Astrocyte of the hippocampus (primary cell): ENCODE data around the gene CCDC134.
"Not testable (repeated sequence)": the region's sequence is repeated elsewhere in the genome, so short reads cannot be mapped to it uniquely, and the experiment has no call there.

Experiments used
- DNase-seq: peaks from one replicate; pipeline ENCODE4 v3.0.0; 2011; ENCODE audit warnings: low read depth, low spot score

The CCDC134 gene

GRCh38 chr22:41842996-41843970 is 42.8 kb downstream of the CCDC134 start:
- no peak for DNase-seq

- no peak for DNase-seq
Measured at GRCh38 chr22:41844036-41844435, 43.6 kb downstream of the CCDC134 start.

- DNase-seq: no peak
Measured at GRCh38 chr22:41844513-41844912, 44.0 kb downstream of the CCDC134 start.

- DNase-seq: no peak
Measured at GRCh38 chr22:41845380-41846267, 45.1 kb downstream of the CCDC134 start.

GRCh38 chr22:41846268-41846987 is 45.9 kb downstream of the CCDC134 start:
- no peak for DNase-seq

GRCh38 chr22:41847300-41847699 is 46.8 kb downstream of the CCDC134 start:
- DNase-seq: no peak

- no peak for DNase-seq
Measured at GRCh38 chr22:41848468-41848867, 48.0 kb downstream of the CCDC134 start.

- DNase-seq: no peak
Measured at GRCh38 chr22:41856469-41856868, 56.0 kb downstream of the CCDC134 start.

GRCh38 chr22:41857155-41857859 is 56.8 kb downstream of the CCDC134 start:
- peak; percentile 60 for DNase-seq

- DNase-seq: no peak
Measured at GRCh38 chr22:41857860-41858199, 57.4 kb downstream of the CCDC134 start.

- DNase-seq: no peak
Measured at GRCh38 chr22:41862160-41862529, 61.7 kb downstream of the CCDC134 start.

- DNase-seq: peak; percentile 29
Measured at GRCh38 chr22:41862530-41863266, 62.2 kb downstream of the CCDC134 start.

GRCh38 chr22:41863472-41863871 is 63.0 kb downstream of the CCDC134 start:
- no peak for DNase-seq

- no peak for DNase-seq
Measured at GRCh38 chr22:41868556-41868955, 68.1 kb downstream of the CCDC134 start.

- DNase-seq: not testable (repeated sequence)
Measured at GRCh38 chr22:41870081-41870480, 69.6 kb downstream of the CCDC134 start.

GRCh38 chr22:41870786-41871185 is 70.3 kb downstream of the CCDC134 start:
- DNase-seq: no peak

GRCh38 chr22:41873391-41873790 is 72.9 kb downstream of the CCDC134 start:
- DNase-seq: peak; percentile 40

GRCh38 chr22:41874090-41874489 is 73.6 kb downstream of the CCDC134 start:
- DNase-seq: no peak

- no peak for DNase-seq
Measured at GRCh38 chr22:41875531-41876270, 75.2 kb downstream of the CCDC134 start.
